G401 (cell line): ENCODE results near the gene FOXK2. TPM values are rescaled to one million over a fixed set of nuclear protein-coding genes. Genes with fewer than 3 reads are reported as not detected.
"Not testable (repeated sequence)": the region's sequence is repeated elsewhere in the genome, so short reads cannot be mapped to it uniquely, and the experiment has no call there.

ENCODE experiments used
- DNase-seq: peaks from one replicate; pipeline ENCODE4 v3.0.0-alpha.2; 2015; ENCODE audit warnings: low spot score
- in situ Hi-C: cut with HindIII; loops from 2 replicates; pipeline ENCODE4 v1.10.0; 2016; ENCODE audit warnings: low sequenced_read_pairs, mixed read lengths
- total RNA-seq: library from RNA; depleted of rRNA; stranded (reverse); fragments of >200 nt; shearing (Covaris generic); gene quantifications from 2 replicates; pipeline ENCODE4 v1.2.3, GENCODE V29; 2014

FOXK2 gene
- total RNA-seq, 1 experiment from 2014 or later: 52.8 TPM

- no peak for DNase-seq
- in situ Hi-C loops: no loop called here
These were observed 62.7 kb downstream of the FOXK2 start for GRCh38 chr17:82582213-82582612.

- in situ Hi-C loops: no loop called here
These were observed 63.2 kb downstream of the FOXK2 start for GRCh38 chr17:82582709-82583108.

DNA sequence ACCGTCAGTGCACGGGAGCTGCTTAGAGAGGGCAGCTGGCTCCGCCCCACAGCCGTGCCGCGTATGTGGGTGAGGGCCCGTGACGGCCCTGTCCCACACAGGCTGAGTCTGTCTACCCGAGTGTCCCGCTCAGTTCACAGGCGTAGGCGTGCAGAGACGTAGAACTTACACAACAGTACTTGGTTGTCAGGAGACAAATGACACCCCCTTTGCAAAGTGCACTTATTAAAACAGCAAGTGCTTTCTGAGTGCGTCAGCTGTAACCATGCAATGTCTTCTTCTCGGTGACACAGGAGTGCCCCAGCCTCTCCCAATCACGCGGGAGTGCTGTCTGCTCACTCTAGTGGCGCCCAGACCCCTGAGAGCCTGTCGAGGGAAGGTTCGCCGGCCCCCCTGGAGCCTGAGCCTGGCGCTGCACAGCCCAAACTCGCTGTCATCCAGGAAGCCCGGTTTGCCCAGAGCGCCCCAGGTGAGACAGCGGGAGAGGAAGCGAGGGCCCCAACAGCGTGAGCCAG lies 64.2 kb downstream of the FOXK2 start:
- no peak for DNase-seq
- in situ Hi-C loops: no loop called here

More at GRCh38 chr17:82582709-82583108, 63.2 kb downstream of the FOXK2 start:
- DNase-seq: no peak

- DNase-seq, in situ Hi-C loops: not testable (repeated sequence)
These were observed 66.5 kb downstream of the FOXK2 start for GRCh38 chr17:82585935-82586575.

DNA sequence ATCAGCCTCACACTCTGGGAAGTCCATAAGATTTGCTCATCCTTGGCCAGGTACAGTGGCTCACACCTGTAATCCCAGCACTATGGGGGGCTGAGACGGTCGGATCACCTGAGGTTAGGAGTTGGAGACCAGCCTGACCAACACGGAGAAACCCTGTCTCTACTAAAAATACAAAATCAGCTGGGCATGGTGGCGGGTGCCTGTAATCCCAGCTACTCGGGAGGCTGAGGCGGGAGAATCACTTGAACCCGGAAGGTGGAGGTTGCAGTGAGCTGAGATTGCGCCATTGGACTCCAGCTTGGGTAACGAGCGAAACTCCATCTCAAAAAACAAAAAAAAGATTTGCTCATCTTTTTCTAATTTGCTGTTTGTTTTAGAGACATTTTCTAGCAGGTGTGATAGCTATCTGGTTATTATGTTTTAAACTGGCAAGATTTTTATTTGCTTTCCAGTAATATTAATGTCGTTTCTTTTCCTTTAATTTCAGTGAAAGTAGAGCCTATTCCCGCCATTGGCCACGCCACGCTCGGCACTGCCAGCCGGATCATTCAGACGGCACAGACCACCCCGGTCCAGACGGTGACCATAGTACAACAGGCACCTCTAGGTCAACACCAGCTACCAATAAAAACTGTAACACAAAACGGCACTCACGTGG lies 67.2 kb downstream of the FOXK2 start:
- in situ Hi-C loops: no loop called here
- no peak for DNase-seq

DNA sequence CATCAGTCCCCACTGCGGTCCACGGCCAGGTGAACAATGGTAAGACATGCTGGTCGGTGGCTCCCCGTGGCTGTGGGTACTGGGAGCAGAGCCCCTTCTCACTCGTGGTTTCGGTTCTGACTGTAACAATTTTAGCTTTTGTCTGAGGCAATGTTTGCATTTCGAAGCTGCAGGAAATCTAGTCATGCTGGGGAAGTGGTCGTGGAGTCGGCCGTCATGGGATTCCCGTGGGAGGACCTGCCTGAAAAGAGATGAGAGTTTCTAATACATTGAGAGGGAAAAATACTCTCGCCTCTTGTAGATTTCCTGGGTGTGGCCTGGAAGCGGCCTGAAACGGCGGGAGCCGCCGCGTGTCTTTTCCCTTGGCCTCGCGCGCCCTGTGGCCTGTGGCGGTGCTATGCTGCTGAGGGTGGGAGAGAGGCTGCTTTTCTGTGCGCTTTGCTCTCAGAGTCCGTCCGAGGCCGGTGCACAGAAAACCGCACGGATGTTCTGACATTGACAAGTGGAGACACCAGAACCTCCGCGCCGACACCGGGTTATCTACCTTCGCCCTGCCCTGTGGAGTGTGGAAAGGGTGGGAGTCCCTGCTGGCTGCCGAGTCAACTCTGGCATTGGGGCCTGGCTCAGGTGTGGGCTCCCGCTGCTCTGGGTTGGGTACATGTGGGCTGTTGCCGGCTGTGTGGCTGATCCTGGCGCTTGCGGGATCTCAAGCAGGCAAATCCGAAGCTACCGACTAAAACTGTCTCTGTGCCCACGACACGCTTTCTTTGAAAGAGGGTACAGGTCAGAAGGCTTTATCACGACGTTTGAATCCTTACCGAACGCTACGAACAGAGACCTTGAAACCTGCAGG lies 67.9 kb downstream of the FOXK2 start:
- peak; percentile 73 for DNase-seq
- in situ Hi-C loops: no loop called here

DNA sequence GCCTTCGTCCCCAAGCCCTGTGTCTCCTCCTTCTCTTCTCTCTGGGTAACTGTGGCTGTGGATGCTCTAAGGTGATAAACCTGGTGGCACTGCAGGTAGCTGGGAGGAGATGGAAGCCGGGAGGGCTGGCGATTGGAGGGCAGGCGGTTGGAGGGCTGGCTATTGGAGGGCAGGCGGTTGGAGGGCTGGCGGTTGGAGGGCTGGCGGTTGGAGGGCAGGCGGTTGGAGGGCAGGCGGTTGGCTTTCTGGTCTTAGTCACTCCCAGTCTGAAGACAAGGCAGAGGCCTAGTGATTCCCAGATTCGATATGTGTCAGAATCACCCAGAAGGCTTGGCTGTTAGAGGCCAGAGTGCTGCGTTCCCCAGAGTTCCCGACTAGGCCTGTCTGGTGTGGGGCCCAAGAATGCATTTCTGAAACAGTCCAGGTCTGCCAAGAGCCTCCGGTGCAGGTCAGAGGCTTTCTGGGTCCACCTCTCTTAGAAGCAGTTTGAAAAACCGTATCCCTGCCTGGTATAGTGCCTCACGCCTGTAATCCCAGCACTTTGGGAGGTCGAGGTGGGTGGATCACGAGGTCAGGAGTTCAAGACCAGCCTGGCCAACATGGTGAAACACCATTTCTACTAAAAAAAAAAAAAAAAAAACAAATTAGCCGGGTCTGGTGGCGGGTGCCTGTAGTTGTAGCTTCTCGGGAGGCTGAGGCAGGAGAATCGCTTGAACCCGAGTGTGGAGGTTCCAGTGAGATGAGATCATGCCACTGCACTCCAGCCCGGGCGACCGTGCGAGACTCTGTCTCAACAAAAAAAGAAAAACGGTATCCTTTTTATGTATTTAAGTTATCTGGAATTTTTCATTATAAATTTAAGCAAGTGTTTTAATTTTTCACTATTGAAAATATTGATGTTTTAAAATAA lies 69.0 kb downstream of the FOXK2 start:
- in situ Hi-C loops: no loop called here
- DNase-seq: no peak

DNA sequence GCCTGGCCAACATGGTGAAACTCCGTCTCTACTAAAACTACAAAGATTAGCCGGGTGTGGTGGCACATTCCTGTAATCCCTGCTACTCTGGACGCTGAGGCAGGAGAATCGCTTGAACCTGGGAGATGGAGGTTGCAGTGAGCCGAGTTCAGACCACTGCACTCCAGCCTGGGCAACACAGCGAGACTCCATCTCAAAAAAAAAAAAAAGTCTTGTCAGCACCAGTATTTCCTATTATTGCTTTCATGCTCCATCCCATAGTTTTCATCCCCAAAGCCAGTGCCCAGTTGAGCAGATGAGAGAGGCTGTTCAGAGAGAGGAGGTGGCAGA lies 70.3 kb downstream of the FOXK2 start:
- no peak for DNase-seq
- in situ Hi-C loops: no loop called here

- in situ Hi-C loops: no loop called here
- DNase-seq: peak; percentile 23
These were observed 70.7 kb downstream of the FOXK2 start for GRCh38 chr17:82590216-82590615.

- DNase-seq: peak; percentile 21
- in situ Hi-C loops: no loop called here
These were observed 71.5 kb downstream of the FOXK2 start for GRCh38 chr17:82590881-82591539.

DNA sequence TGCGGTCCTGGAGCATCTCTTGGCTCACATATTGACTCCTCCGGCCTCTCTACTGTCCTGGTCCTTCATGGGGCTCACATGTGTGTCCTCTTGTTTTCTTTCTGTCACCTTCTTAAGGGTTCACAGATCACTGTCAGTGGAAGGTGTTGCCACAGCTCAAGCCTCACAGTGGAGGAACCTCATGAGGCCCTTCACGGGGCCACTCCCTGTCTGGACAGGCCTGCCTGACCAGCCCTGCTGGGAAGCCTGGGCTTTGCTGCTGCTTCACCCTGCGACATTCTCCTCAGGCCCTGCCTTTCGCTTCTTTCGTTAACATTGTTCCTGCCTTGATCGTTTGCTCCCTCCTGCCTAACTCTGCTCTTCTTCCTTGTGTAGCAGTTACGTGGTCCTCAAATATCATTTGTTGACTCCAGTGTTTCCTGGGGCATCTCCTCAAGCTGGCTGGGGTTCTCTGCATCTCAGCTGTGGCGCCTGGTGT lies 72.8 kb downstream of the FOXK2 start:
- no peak for DNase-seq
- in situ Hi-C loops: no loop called here

DNA sequence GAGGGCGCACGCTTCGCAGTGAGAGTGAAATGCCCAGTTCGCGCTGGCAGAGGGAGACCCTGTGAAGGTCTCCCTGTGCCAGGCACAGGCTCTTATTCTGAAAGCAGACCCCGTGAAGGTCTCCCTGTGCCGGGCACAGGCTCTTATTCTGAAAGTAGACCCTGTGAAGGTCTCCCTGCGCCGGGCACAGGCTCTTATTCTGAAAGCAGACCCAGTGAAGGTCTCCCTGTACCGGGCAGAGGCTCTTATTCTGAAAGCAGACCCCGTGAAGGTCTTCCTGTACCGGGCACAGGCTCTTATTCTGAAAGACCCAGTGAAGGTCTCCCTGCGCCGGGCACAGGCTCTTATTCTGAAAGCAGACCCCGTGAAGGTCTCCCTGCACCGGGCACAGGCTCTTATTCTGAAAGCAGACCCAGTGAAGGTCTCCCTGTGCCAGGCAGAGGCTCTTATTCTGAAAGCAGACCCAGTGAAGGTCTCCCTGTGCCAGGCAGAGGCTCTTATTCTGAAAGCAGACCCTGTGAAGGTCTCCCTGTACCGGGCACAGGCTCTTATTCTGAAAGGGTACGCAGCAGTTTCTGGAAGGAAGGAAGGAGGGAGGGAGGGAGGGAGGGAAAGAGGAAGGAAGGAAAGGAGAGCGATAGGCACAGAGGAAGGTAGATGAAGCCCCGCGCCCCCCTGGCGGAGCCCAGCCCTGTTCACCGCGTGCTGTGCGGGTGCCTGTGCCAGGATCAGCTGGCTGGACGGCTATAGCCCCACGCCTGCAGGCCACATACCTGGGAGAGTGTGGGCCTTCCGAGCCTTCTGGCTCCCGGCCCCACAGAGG lies 73.4 kb downstream of the FOXK2 start:
- in situ Hi-C loops: no loop called here
- peak; percentile 92 for DNase-seq

GRCh38 chr17:82593590-82594087 lies 74.1 kb downstream of the FOXK2 start:
- in situ Hi-C loops: no loop called here
- DNase-seq: no peak

- DNase-seq: no peak
- in situ Hi-C loops: no loop called here
These were observed 75.0 kb downstream of the FOXK2 start for GRCh38 chr17:82594571-82594970.

DNA sequence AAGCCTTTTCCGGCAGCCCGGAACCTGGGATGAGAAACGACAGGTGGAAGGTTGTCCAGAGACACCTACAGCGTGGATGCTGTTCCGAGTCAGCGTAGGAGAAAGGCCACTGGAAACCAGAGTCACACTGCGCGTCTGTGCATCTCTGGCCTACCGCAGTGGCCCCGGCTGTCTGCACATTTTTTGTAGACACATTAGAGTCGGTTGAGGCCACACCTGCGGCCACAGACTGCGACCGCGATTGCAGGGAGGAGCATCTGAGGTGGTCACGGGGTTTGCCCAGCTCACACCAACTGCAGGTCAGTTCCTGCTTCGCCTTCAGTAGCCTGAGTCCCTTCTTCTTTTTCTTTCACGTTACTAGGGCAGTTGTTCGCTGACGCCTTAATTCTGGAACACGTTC lies 76.4 kb downstream of the FOXK2 start:
- in situ Hi-C loops: no loop called here

DNA sequence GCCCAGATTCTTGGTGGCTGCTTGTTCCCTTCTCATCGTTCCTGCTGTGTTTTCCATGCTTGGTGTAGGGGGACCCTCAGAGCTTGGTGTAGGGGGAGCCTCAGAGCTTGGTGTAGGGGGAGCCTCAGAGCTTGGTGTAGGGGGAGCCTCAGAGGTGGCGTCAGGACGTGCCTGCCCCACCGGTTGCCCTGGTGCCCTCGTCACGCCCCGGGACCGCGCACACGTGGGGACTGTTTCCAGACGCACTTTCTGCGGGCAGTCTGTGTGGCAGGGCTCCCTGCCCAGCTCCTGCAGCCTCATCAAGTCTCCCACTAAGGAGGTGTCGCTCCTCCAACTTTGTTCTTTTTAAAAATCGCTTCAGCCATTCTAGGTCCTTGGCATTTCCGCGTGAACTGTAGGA lies 76.8 kb downstream of the FOXK2 start:
- no peak for DNase-seq

More for the DNA sequence above, 76.4 kb downstream of the FOXK2 start:
- peak; percentile 58 for DNase-seq

GRCh38 chr17:82596837-82597672 lies 77.5 kb downstream of the FOXK2 start:
- no peak for DNase-seq
- in situ Hi-C loops: no loop called here

More for the DNA sequence above, 76.8 kb downstream of the FOXK2 start:
- in situ Hi-C loops: no loop called here
